ENCODE results near the gene ANKRD35. TPM values are rescaled to one million over a fixed set of nuclear protein-coding genes. Genes with fewer than 3 reads are reported as not detected.

Gene ANKRD35
- total and polyA plus RNA-seq, 10 of the 15 experiments (the other 5 are each of a cell fraction or from before 2014, with no cell fraction given): 0.01 to 0.08 TPM; not detected in 8

DNA sequence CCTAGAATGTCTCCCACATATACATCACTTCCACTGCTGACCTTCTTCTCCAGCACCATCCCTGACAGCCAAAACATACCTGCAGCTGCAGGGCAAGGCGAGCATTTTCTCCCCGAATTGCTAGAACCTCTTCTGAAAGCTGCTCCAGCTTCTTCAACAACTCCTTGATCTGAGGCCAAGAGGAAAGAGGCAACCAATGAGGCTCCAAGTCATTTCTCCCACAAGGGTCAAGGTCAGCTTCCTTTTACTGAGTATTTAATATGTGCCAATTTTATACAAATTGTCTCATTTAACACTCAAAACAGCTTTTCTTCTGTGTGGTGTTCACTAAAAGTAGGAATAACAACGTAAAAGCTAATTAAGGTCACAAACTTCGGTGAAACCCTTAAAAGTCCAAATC, 17.4 kb downstream of the ANKRD35 start:
- BruUV-seq (replicated peaks): no TSS peak
- Histone ChIP-seq H3K4me3 (no peak overlapping the region), H4K20me1 (ENCODE audit: control insufficient read depth, insufficient read depth) (no peaks in the 10 kb centered on the region), H2AFZ (ENCODE audit: control insufficient read depth, low read depth, low read length) (no peak overlapping the region), H3K27ac (ENCODE audit: control insufficient read depth, insufficient read depth) (no peak overlapping the region), H3K9ac (ENCODE audit: control insufficient read depth, insufficient read depth, low read length) (no peak overlapping the region), H3K27me3 (replicated peaks in 1 of 2; ENCODE audit: control insufficient read depth in 2 of 2, insufficient read depth in 2 of 2, low read length in 1 of 2) (peaks cover 3 to 5% of the 10 kb centered on the region in 2 experiments), H3K9me3 (replicated peaks; ENCODE audit: control insufficient read depth, insufficient read depth, low read length) (no peaks in the 10 kb centered on the region), H3K36me3 (ENCODE audit: control insufficient read depth in 2 of 2, insufficient read depth in 2 of 2, low read length in 1 of 2) (no peaks in the 10 kb centered on the region), H3K4me2 (ENCODE audit: control insufficient read depth, insufficient read depth) (no peak overlapping the region), H3K79me2 (ENCODE audit: control insufficient read depth, insufficient read depth, low read length) (no peaks in the 10 kb centered on the region), H3K4me1 (ENCODE audit: control insufficient read depth, insufficient read depth, low read length) (0 out of 2 replicates have a peak, but pooled peaks cover 3% of the 10 kb centered on the region)
- in situ Hi-C loops (cut with MboI) (no loop called here), intact Hi-C loops (cut with micrococcal nuclease; ENCODE audit: unreplicated experiment) (no loop called here)
- ChIA-PET RAD21 (ENCODE audit: unreplicated experiment) (interaction anchor here (1.3 kb wide), 1 partner anchor 141 kb away, joined by 3 read pairs; no protein-coding TSS in a partner anchor), POLR2A (interaction anchor here (2.2 kb wide), 1 partner anchor 9 kb away, joined by 11 read pairs; the partner anchor contains the start of gene PIAS3), CTCF (interaction anchor here (0.7 to 1.2 kb wide), 3 partner anchors 23 to 109 kb away, joined by 3 read pairs; partner anchors contain the start of gene NUDT17), SMC1A (ENCODE audit: uncharacterized antibody, unreplicated experiment) (interaction anchor here (0.9 to 1.2 kb wide), 3 partner anchors 9 to 32 kb away, joined by 3 to 7 read pairs (median 4); no protein-coding TSS in a partner anchor)
- DNase-seq (ENCODE audit: low read depth, low spot score) (no peak), ATAC-seq (no peak), FAIRE-seq (peak; percentile 82)
- TF ChIP-seq MAX (IDR thresholded peaks at IDR 0.05; ENCODE audit: low read depth, low read length) (no peak), EGR1 (IDR thresholded peaks at IDR 0.05; ENCODE audit: borderline replicate concordance in 1 of 2, low read depth in 2 of 2, low read length in 2 of 2) (no peak), BACH1 (IDR thresholded peaks at IDR 0.05; ENCODE audit: borderline replicate concordance) (no peak), RB1 (IDR thresholded peaks at IDR 0.05; ENCODE audit: borderline replicate concordance) (no peak), YBX1 (IDR thresholded peaks at IDR 0.05) (no peak), RBBP5 (conservative IDR thresholded peaks at IDR 0.05) (no peak), MTA3 (IDR thresholded peaks at IDR 0.05; ENCODE audit: borderline replicate concordance, low read length) (no peak)
- 51% methylated on average over 4 of the region's 4 CpGs for WGBS (ENCODE audit: insufficient coverage, insufficient replicate concordance, low lambda C conversion rate, missing lambda C conversion rate)

All from GM12878 (cell line).